ENCODE data around the gene UNCX.

DNA sequence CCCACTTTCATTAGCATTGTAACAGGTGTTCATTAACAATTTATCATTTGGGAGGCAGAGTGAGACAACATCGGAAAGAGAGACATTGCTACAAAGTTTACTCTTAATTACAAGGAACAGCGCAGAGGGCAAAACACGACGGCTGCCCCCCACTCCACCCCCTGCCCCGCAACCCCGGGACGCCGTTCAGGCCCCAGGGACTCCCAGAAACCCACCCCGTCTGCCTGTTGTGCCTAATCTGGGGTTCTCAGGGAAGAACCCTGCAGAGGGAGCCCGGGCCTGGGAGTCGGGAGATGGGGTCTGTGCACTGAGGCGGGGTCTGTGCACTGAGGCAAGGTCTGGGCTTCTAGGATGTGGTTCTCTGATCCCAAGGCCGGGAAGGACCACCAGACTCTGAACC lies 25.2 kb downstream of the UNCX start:
- TF ChIP-seq, protein P1, sequence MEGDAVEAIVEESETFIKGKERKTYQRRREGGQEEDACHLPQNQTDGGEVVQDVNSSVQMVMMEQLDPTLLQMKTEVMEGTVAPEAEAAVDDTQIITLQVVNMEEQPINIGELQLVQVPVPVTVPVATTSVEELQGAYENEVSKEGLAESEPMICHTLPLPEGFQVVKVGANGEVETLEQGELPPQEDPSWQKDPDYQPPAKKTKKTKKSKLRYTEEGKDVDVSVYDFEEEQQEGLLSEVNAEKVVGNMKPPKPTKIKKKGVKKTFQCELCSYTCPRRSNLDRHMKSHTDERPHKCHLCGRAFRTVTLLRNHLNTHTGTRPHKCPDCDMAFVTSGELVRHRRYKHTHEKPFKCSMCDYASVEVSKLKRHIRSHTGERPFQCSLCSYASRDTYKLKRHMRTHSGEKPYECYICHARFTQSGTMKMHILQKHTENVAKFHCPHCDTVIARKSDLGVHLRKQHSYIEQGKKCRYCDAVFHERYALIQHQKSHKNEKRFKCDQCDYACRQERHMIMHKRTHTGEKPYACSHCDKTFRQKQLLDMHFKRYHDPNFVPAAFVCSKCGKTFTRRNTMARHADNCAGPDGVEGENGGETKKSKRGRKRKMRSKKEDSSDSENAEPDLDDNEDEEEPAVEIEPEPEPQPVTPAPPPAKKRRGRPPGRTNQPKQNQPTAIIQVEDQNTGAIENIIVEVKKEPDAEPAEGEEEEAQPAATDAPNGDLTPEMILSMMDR (IDR thresholded peaks at IDR 0.05): no peak
- no peak for TF ChIP-seq POLR2A (IDR thresholded peaks at IDR 0.05)

Measured in adrenal gland (tissue), 5 donors.